Smooth muscle cell (in vitro differentiated cells): ENCODE measurements around the gene CYTH3. TPM values are rescaled to one million over a fixed set of nuclear protein-coding genes. Genes with fewer than 3 reads are reported as not detected.

ENCODE experiments used
- DNase-seq: peaks from one replicate; lab custom pipeline; 2025; ENCODE audit not compliant: unreplicated experiment; lab: John Stamatoyannopoulos, UW
- H2AFZ ChIP-seq: fragments of 200-600 bp; sonication (generic); 2 replicates; pipeline ENCODE4 v1.6.0; 2016; ENCODE audit warnings: antibody characterized with exemption, low read depth, mild to moderate bottlenecking
- H3F3A ChIP-seq: fragments of 200-600 bp; sonication (generic); 2 replicates; pipeline ENCODE4 v1.6.0; 2017; ENCODE audit warnings: antibody characterized with exemption, low read depth
- H3K27ac ChIP-seq: fragments of 200-600 bp; sonication (generic); 2 replicates; pipeline ENCODE4 v1.5.1; 2016; ENCODE audit warnings: low read depth, mild to moderate bottlenecking
- H3K27me3 ChIP-seq: fragments of 200-600 bp; sonication (generic); 2 replicates; pipeline ENCODE4 v1.6.1; 2016; ENCODE audit warnings: low read depth, mild to moderate bottlenecking
- H3K36me3 ChIP-seq: fragments of 200-600 bp; sonication (generic); 2 replicates; pipeline ENCODE4 v1.5.1; 2016; ENCODE audit warnings: low read depth
- H3K4me1 ChIP-seq: fragments of 200-600 bp; sonication (generic); 2 replicates; pipeline ENCODE4 v1.5.1; 2016; ENCODE audit warnings: low read depth
- H3K4me2 ChIP-seq: fragments of 200-600 bp; sonication (generic); 2 replicates; pipeline ENCODE4 v1.6.0; 2016; ENCODE audit warnings: mild to moderate bottlenecking
- H3K4me3 ChIP-seq: fragments of 200-600 bp; sonication (generic); 2 replicates; pipeline ENCODE4 v1.5.1; 2016; ENCODE audit warnings: mild to moderate bottlenecking
- H3K79me2 ChIP-seq: fragments of 200-600 bp; sonication (generic); 2 replicates; pipeline ENCODE4 v1.6.0; 2016; ENCODE audit warnings: low read depth, mild to moderate bottlenecking
- H3K9ac ChIP-seq: fragments of 200-600 bp; sonication (generic); 2 replicates; pipeline ENCODE4 v1.6.0; 2016; ENCODE audit warnings: low read depth
- H3K9me3 ChIP-seq: fragments of 200-600 bp; sonication (generic); replicated peaks from 2 replicates; pipeline ENCODE4 v1.5.1; 2016; ENCODE audit warnings: low read depth
- H4K20me1 ChIP-seq: fragments of 200-600 bp; sonication (generic); 2 replicates; pipeline ENCODE4 v1.6.0; 2016; ENCODE audit warnings: low read depth
- WGBS: methylation state at CpG from one replicate; pipeline ENCODE4 v1.1.7; 2016; ENCODE audit warnings: low lambda C conversion rate; 5-methylcytosine and 5-hydroxymethylcytosine counted together
- polyA plus RNA-seq: library from polyadenylated mRNA; unstranded; fragments of >200 nt; fragmentation: Nextera tagmentation; extraction: Ambion mirVana; gene quantifications from 2 replicates; pipeline ENCODE4 v1.2.1, GENCODE V29; 2016
- total RNA-seq: library from RNA; depleted of rRNA; stranded (reverse); fragments of >200 nt; gene quantifications from 2 replicates; pipeline ENCODE4 v1.2.3, GENCODE V29; 2014
- TF ChIP-seq, protein P1 (sequence below): fragments of 200-600 bp; sonication (generic); IDR thresholded peaks from 2 replicates; pipeline ENCODE4 v1.5.1; 2017; ENCODE audit warnings: borderline replicate concordance, mild to moderate bottlenecking, antibody characterized with exemption; ENCODE audit not compliant: insufficient read depth, poor library complexity, severe bottlenecking

The CYTH3 gene
- total and polyA plus RNA-seq, 2 experiments from 2014 or later = 7.6 to 11.4 TPM

- H3K9me3 ChIP-seq = no peaks in the 10 kb centered on the region
- TF ChIP-seq, protein P1, sequence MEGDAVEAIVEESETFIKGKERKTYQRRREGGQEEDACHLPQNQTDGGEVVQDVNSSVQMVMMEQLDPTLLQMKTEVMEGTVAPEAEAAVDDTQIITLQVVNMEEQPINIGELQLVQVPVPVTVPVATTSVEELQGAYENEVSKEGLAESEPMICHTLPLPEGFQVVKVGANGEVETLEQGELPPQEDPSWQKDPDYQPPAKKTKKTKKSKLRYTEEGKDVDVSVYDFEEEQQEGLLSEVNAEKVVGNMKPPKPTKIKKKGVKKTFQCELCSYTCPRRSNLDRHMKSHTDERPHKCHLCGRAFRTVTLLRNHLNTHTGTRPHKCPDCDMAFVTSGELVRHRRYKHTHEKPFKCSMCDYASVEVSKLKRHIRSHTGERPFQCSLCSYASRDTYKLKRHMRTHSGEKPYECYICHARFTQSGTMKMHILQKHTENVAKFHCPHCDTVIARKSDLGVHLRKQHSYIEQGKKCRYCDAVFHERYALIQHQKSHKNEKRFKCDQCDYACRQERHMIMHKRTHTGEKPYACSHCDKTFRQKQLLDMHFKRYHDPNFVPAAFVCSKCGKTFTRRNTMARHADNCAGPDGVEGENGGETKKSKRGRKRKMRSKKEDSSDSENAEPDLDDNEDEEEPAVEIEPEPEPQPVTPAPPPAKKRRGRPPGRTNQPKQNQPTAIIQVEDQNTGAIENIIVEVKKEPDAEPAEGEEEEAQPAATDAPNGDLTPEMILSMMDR = no peak
- 81% methylated on average over 3 of the region's 3 CpGs for WGBS
- no peak for DNase-seq
- no peak overlapping the region for H3K9ac ChIP-seq
- H4K20me1 ChIP-seq = no peaks in the 10 kb centered on the region
- H2AFZ ChIP-seq = no peak overlapping the region
- H3F3A ChIP-seq = no peaks in the 10 kb centered on the region
- H3K36me3 ChIP-seq = no peaks in the 10 kb centered on the region
- H3K4me1 ChIP-seq = no peaks in the 10 kb centered on the region
- no peaks in the 10 kb centered on the region for H3K79me2 ChIP-seq
- H3K4me3 ChIP-seq = no peak overlapping the region
- no peaks in the 10 kb centered on the region for H3K27me3 ChIP-seq
- H3K4me2 ChIP-seq = no peak overlapping the region
- H3K27ac ChIP-seq = no peak overlapping the region
Observed at GRCh38 chr7:6279341-6279740, 6.9 kb upstream of the CYTH3 start.

- Histone ChIP-seq H3K4me1 (no peaks in the 10 kb centered on the region), H3K4me2 (no peak overlapping the region), H3K27me3 (no peaks in the 10 kb centered on the region), H4K20me1 (no peaks in the 10 kb centered on the region), H3K27ac (no peak overlapping the region), H3K79me2 (no peaks in the 10 kb centered on the region), H3K4me3 (no peak overlapping the region), H3F3A (no peaks in the 10 kb centered on the region), H3K9me3 (no peaks in the 10 kb centered on the region), H2AFZ (no peak overlapping the region), H3K36me3 (no peaks in the 10 kb centered on the region), H3K9ac (no peak overlapping the region)
- WGBS = 92% methylated on average over 9 of the region's 9 CpGs
- TF ChIP-seq, protein P1 = no peak
- no peak for DNase-seq
Observed at GRCh38 chr7:6278749-6279310, 6.4 kb upstream of the CYTH3 start.

DNA sequence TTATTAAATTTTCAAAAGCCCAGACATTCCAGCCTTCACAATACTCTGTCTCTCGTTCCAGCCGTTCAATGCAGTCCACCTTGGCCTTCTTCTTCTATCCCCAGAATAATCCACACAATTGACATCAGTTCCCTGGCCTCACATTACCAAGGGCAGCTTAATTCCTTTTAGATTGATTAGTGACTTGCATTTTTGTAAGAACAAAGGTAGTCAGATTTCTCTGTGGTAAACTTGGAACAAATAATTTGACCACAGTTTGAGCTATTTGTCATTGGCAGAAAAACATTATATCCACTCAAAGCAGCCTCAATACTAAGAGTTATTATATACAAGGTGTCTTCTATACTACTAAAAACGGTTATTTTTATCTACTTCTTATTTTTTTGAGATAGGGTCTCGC is 5.1 kb upstream of the CYTH3 start:
- H3K9ac ChIP-seq = no peak overlapping the region
- no peaks in the 10 kb centered on the region for H3F3A ChIP-seq
- no peaks in the 10 kb centered on the region for H4K20me1 ChIP-seq
- no peak for DNase-seq
- no peak overlapping the region for H3K27ac ChIP-seq
- no peak overlapping the region for H3K4me2 ChIP-seq
- no peaks in the 10 kb centered on the region for H3K9me3 ChIP-seq
- 91% methylated on average over 4 of the region's 4 CpGs for WGBS
- H3K4me1 ChIP-seq = peaks cover 3% of the 10 kb centered on the region
- TF ChIP-seq, protein P1 = no peak
- H2AFZ ChIP-seq = no peak overlapping the region
- no peaks in the 10 kb centered on the region for H3K79me2 ChIP-seq
- H3K27me3 ChIP-seq = no peaks in the 10 kb centered on the region
- no peak overlapping the region for H3K4me3 ChIP-seq
- no peaks in the 10 kb centered on the region for H3K36me3 ChIP-seq

DNA sequence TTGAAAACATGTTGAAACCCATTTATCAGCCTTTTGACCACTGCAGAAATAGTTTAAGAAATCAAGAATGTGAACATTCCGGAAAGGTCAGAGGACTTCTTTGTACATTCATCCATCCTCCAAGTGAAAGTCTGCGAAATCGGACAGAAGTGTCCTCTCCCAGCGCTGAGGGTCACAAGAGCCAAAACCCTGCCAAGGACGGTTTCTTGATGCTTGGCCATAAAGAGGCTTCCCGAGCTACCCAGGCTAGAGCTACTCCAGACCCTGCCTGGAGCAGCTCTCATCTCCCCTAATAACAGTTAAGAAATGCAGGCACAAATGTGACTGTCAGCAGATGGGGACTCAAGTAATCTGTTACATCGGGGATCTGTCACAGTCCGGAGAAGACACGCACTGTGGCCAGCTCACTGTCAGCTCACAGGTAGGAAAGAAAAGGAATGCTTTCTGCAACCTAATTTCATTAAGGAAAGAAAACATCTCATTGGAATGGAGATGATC is 4.5 kb upstream of the CYTH3 start:
- Histone ChIP-seq H3K27ac (peak overlapping the region; percentile 11), H3K9me3 (no peaks in the 10 kb centered on the region), H3K4me1 (peaks cover 3% of the 10 kb centered on the region), H4K20me1 (no peaks in the 10 kb centered on the region), H3K4me3 (no peak overlapping the region), H2AFZ (no peak overlapping the region), H3K36me3 (no peaks in the 10 kb centered on the region), H3F3A (no peaks in the 10 kb centered on the region), H3K4me2 (no peak overlapping the region), H3K79me2 (peaks cover under 1% of the 10 kb centered on the region), H3K27me3 (no peaks in the 10 kb centered on the region), H3K9ac (no peak overlapping the region)
- 72% methylated on average over 9 of the region's 9 CpGs for WGBS
- no peak for DNase-seq
- TF ChIP-seq, protein P1 = no peak
